VCaP (cell line): Measurements from ENCODE around the gene PREX1.

Experiments used
- H3K27ac ChIP-seq: fragments of 450-650 bp; 2 replicates; pipeline ENCODE4 v1.5.1; 2017
- TF ChIP-seq, protein P1 (sequence below): fragments of 450-650 bp; conservative IDR thresholded peaks from 2 replicates; pipeline ENCODE4 v1.5.1; 2017; ENCODE audit warnings: mild to moderate bottlenecking, moderate library complexity

The PREX1 gene

DNA sequence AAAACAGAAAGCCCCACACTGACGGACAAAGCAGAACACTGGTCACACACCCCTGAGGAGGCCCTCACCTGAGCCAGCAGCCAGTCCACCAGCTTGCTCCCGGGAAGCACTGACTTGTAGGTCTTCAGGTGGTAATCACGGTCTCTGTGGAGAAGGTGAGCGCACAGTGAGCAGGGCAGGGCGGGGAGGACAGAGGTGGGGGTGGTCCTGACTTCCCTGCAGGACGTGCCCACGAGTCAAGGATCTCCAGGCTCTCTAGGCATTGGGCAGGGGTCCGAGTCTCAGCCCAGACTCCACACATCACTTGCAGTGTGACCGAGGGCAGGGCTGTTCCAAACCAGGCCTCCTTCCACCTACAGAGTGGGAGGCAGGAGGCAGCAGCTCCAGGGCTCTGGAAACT is 151.7 kb downstream of the PREX1 start:
- H3K27ac ChIP-seq = no peak overlapping the region
- TF ChIP-seq, protein P1, sequence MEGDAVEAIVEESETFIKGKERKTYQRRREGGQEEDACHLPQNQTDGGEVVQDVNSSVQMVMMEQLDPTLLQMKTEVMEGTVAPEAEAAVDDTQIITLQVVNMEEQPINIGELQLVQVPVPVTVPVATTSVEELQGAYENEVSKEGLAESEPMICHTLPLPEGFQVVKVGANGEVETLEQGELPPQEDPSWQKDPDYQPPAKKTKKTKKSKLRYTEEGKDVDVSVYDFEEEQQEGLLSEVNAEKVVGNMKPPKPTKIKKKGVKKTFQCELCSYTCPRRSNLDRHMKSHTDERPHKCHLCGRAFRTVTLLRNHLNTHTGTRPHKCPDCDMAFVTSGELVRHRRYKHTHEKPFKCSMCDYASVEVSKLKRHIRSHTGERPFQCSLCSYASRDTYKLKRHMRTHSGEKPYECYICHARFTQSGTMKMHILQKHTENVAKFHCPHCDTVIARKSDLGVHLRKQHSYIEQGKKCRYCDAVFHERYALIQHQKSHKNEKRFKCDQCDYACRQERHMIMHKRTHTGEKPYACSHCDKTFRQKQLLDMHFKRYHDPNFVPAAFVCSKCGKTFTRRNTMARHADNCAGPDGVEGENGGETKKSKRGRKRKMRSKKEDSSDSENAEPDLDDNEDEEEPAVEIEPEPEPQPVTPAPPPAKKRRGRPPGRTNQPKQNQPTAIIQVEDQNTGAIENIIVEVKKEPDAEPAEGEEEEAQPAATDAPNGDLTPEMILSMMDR = no peak

DNA sequence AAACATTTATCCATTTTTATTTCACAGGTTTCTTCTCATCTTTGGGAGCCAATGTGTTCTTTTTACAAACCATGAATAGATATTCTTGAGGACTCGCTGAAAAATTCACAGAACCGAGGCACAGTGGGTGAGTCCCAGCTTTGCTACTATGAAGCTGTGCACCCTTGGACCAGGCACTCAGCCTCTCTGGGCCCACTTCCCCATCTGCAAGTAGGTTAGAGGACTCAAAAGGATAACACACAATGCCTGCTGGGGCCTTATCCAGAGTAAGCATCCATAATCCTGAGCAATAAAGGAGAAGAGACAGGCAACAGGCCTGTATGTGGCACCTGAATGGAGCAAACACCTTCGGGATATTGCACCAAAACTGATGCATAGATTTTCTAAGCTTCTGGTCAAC is 153.3 kb downstream of the PREX1 start:
- H3K27ac ChIP-seq = no peak overlapping the region
- TF ChIP-seq, protein P1 = no peak

DNA sequence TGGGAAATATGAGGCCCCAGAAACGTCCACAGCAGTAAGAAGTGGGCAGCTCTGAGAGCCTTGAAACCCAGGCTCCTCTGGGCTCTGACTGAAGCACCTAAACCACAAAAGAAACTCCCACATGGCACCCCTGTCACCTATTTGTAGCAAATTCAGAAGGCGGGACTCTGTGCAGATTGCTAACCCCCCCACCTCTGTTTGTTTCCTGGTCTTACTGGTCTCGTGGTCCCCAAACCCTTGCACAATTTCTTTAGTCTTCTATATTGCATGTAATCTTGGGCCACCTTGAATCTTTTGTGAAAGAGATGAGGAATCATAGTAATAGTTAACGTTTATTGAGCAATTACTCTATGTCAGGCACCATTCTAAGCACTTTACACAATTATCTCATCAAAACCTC is 154.3 kb downstream of the PREX1 start:
- no peak overlapping the region for H3K27ac ChIP-seq
- TF ChIP-seq, protein P1 = no peak

DNA sequence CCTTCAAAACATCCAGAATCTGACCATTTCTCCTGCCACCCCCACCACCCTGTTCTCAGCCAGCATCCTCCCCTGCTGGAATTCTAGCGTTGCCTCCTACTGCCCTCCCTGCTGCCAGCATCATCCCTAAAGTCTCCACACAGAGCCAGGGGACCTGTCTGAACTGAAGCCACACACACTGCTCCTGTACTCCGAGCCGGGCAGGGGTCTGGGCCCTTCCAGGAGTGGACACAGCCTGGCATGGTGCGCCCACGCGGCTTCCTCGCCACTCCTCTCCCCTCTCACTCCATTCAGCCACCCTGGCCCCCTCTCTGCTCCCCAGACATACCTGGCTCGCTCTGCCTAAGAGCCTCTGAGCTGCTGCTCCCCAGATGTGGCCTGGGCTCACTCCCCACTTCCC is 155.5 kb downstream of the PREX1 start:
- H3K27ac ChIP-seq = no peak overlapping the region
- TF ChIP-seq, protein P1 = no peak

DNA sequence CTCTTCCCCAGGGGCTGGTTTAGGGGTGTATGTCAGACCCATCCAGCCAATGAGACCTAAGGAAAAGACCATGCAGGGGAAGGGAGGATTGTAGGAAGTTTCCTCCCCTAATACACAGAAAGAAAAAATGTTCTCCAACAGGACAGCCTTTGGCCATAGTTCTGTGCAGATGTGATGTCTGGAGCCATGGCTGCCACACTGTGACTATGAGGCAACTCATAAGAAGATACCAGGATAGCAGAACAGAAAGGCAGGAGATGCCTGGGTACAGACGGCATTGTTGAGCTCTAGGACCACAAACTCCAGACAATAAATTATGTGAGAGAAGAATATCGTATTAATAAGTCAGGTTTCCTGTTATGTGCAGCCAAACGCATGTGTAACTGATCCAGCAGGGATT is 156.7 kb downstream of the PREX1 start:
- H3K27ac ChIP-seq = no peak overlapping the region
- TF ChIP-seq, protein P1 = no peak

DNA sequence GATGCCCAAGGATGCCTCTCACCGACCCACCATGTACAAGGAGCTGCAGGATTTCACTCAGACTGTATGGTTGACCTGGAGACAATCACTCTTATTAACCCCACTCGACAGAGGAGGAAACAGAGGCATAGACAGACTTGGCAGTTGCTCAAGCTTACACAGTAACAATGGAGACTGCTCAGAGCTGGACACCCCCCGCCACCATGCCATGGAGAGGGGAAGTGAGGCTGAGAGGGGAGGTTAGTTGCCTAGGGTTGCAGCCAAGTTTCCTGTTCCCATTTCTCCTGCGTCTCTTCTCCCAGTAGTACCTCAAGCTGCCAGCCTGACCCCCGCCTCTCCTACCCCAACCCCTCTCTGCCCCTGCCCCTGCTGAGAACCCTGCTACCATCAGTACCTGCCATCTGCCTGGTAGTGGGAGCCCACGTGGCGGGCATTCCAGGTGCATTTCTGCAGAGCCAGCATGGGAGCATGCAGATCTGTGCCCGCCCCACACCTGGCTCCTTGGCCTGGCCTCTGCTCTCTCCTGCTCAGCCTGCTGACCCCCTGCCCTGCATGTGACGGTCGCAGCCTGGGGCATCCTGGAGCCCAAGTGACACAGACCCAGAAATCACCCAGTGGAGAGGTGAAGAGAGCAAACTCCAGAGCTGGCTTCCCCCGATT is 157.7 kb downstream of the PREX1 start:
- TF ChIP-seq, protein P1 = no peak
- no peak overlapping the region for H3K27ac ChIP-seq

DNA sequence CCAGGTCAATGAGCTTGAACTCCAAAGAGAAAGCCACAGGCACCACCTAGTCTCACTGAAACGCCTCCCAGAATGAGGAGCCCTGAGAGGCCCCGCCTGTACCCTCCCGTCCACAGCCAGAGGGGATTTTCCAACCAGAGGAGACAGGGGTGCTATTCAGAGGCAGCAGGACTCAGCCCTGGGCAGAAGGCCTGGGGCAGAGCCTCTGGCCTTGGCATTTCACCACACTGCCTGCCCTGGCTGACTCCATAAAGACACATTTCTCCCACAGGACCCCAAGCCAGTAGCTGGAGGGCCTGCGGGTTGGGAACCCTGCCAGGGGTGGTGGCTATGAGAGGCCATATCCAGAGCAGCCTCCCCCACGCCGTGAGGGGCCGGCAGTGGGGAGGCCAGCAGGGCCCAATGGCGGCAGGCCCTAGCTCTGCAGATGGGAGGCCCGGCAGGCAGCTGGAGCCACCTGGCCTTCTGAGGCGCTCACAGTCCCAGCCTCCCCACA is 159.3 kb downstream of the PREX1 start:
- H3K27ac ChIP-seq = no peak overlapping the region
- TF ChIP-seq, protein P1 = no peak
